Activated gamma-delta T cell (primary cell): Measurements from ENCODE around the gene THAP4.

Source experiments
- DNase-seq: peaks from one replicate; lab custom pipeline; 2025; lab: John Stamatoyannopoulos, UW

The THAP4 gene

GRCh38 chr2:241564596-241565410 is 72.2 kb downstream of the THAP4 start:
- DNase-seq, result no peak

- no peak for DNase-seq
These were observed 72.9 kb downstream of the THAP4 start for GRCh38 chr2:241563981-241564595.

GRCh38 chr2:241563571-241563980 is 73.4 kb downstream of the THAP4 start:
- no peak for DNase-seq

GRCh38 chr2:241563031-241563507 is 73.9 kb downstream of the THAP4 start:
- DNase-seq, result no peak

GRCh38 chr2:241562269-241562891 is 74.6 kb downstream of the THAP4 start:
- no peak for DNase-seq

GRCh38 chr2:241561832-241562231 is 75.1 kb downstream of the THAP4 start:
- no peak for DNase-seq

- no peak for DNase-seq
These were observed 76.0 kb downstream of the THAP4 start for GRCh38 chr2:241560883-241561474.

GRCh38 chr2:241560162-241560882 is 76.6 kb downstream of the THAP4 start:
- DNase-seq, result no peak

GRCh38 chr2:241559323-241560161 is 77.4 kb downstream of the THAP4 start:
- DNase-seq, result no peak

GRCh38 chr2:241558532-241559322 is 78.2 kb downstream of the THAP4 start, which contains the start of gene BOK:
Gene BOK, plus strand, starts transcription at chr2:241558745. Its CDS starts 739 bp downstream, at chr2:241559484.
- DNase-seq, result no peak

GRCh38 chr2:241556746-241557145 is 80.2 kb downstream of the THAP4 start:
- no peak for DNase-seq

GRCh38 chr2:241555711-241556110 is 81.2 kb downstream of the THAP4 start:
- DNase-seq, result no peak

GRCh38 chr2:241554610-241555322 is 82.2 kb downstream of the THAP4 start:
- DNase-seq, result no peak

GRCh38 chr2:241553981-241554380 is 83.0 kb downstream of the THAP4 start:
- DNase-seq, result no peak

GRCh38 chr2:241553512-241553830 is 83.5 kb downstream of the THAP4 start:
- DNase-seq, result no peak

GRCh38 chr2:241551998-241552737 is 84.8 kb downstream of the THAP4 start:
- no peak for DNase-seq

GRCh38 chr2:241551599-241551997 is 85.4 kb downstream of the THAP4 start:
- no peak for DNase-seq
